Stimulated activated CD8-positive, alpha-beta memory T cell treated with anti-CD3 and anti-CD28 coated beads, Interleukin-15, amount 100 ng/mL, for 24 hours (primary cell): Measurements from ENCODE around the gene GTF3C1.
"Not testable (repeated sequence)": the region's sequence is repeated elsewhere in the genome, so short reads cannot be mapped to it uniquely, and the experiment has no call there.

Source experiments
- DNase-seq: peaks from one replicate; pipeline ENCODE4 v3.0.0-alpha.2; 2020; ENCODE audit warnings: low read depth

The GTF3C1 gene

GRCh38 chr16:27462846-27463682, 86.6 kb downstream of the GTF3C1 start:
- no peak for DNase-seq

GRCh38 chr16:27462200-27462845, 87.4 kb downstream of the GTF3C1 start:
- DNase-seq: no peak

DNA sequence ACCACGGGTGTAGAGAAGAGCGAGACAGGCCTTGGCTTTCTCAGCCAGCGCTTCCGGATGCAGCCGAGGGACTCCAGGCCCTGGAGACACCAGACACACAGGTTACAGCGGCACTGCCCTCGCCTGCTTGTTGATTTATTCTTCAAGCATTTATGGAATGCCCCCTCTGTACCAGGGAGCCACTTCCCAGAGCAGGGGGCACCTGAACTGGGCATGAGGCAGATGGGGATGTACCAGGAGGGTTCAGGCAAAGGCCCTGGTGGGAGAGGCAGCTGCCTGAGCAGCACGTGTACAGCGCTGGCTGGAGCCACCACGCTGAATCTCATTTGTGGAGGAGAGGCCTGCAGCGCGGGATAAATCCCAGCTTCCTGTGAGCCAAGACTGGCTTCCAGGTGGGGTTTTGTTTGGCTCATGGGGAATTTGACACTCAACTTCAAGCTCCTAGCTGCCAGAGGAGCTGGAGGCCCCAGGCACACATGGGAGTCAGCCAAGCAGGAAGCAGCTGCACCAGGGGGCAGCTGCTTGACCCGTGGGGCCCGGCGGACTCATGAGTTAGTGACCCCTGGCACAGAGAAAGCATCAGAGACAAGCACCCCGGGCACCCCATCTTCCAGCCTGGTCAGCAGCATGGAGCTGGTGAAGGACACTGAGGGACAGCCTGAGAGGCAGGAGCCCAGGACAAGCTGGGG, 88.1 kb downstream of the GTF3C1 start:
- no peak for DNase-seq

- no peak for DNase-seq
These were observed 88.8 kb downstream of the GTF3C1 start for GRCh38 chr16:27460663-27461482.

DNA sequence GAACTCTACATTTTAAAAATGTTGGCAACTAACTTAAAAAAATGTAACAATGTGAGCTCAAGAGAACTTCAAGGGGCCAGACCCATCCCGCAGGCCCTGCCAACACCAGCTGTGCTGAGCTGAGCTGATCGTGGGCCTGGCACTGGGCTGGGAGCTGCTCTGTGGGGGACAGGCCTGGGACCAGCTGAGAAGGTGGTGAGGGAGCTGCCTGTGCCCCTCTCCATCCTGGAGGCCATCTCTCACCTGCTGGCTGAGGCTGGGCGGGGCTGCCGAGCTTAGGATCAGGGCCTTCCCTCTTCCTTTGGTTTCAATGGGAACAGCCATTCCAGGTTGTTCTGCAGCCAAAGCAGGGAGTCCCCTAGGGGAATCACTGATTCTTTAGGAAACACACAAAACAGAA, 89.5 kb downstream of the GTF3C1 start:
- DNase-seq: no peak

DNA sequence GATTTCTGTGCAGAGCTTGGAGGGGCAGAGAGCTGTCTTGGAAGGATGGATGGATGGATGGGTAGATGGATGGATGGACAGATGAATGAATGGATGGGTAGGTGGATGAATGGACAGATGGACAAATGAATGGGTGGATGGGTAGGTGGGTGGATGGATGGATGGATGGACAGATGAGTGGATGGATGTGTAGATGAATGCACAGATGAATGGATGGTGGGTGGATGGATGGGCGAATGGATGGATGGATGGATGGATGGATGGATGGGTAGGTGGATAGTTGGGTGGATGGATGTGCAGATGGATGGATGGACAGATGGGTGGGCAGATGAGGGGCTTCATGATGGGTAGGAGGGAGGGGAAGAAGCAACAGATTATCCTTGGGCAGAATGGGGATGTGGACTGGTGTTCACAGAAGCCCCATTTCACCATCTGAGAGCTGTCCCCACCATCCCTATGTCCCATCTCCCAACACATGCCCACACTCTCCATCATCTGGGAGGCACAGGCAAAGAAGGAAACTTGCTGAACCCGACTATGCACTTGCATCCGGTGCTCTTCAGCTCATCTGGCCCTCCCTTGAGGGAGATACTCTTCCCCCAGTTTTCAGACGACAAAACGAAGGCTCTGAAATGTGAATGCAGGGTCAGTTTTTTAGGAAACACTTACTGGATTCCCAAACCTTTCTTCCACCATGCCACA, 90.6 kb downstream of the GTF3C1 start:
- DNase-seq: no peak

DNA sequence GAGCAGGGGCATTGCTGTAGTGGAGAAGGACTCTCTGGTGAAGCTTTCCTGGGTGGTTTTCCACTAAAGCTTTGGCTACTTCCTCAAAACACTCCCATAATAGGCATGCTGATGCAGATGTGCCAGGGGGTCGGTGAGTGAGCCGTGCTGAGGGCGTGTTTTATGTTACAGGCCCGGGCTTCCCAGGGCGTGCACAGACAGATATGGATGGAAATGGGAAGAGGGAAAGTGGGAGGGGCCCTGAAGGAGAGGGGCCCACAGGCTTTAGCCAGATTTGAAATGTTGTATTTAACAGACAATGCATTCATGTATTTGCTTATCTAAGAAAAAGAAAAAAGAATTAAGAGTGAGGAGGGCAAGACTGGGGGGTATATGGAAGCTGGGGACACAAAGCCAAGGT, 91.5 kb downstream of the GTF3C1 start:
- DNase-seq: no peak

DNA sequence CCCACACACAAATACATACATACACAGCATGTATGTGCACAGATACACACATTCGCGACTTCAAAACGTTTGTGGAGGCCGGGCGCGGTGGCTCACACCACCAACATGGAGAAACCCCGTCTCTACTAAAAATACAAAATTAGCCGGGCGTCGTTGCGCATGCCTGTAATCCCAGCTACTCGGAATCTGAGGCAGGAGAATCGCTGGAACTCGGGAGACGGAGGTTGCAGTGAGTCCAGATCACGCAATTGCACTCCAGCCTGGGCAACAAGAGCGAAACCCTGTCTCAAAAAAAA, 92.2 kb downstream of the GTF3C1 start:
- DNase-seq: not testable (repeated sequence)

- no peak for DNase-seq
These were observed 94.0 kb downstream of the GTF3C1 start for GRCh38 chr16:27455700-27456099.

GRCh38 chr16:27453494-27453825, 96.3 kb downstream of the GTF3C1 start:
- no peak for DNase-seq

GRCh38 chr16:27452569-27453493, 96.9 kb downstream of the GTF3C1 start:
- DNase-seq: no peak

GRCh38 chr16:27450196-27450549, 99.5 kb downstream of the GTF3C1 start:
- no peak for DNase-seq

DNA sequence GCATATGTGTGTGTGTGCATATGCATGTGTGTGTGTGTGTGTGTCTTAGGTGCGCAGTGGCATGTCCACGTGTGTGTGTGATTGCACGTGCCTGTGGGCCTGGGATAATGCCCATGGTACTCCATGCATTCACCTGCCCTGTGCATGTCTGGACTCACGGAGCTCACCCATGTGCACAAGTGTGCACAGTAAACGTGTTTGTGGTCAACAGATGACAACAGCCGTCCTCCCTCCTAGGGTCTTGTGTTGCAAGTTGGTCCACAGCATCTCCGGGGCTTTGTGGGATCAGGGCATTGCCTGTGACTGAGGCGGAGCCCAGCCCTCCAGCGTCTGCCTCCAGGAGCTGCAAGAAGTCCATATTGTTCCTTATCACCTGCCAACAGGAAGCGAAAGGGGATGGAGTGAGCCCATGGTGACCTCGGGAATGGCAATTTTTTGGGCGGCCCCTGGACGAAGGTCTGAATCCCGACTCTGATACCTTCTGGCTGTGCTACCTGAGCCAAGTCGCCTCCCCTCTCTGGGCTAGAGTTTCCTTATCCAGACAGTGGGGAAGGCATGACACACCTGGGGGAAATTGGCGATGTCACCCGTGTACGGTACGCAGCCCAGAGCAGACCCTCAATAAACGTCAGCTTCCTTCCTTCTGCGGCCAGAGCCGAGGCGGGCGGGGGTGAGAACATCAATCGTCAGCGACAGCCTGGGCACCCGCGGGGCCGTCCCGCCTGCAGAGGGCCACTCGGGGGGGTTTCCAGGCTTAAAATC, 100.1 kb downstream of the GTF3C1 start:
- DNase-seq: peak; percentile 52

- no peak for DNase-seq
These were observed 100.9 kb downstream of the GTF3C1 start for GRCh38 chr16:27448532-27449433.

DNA sequence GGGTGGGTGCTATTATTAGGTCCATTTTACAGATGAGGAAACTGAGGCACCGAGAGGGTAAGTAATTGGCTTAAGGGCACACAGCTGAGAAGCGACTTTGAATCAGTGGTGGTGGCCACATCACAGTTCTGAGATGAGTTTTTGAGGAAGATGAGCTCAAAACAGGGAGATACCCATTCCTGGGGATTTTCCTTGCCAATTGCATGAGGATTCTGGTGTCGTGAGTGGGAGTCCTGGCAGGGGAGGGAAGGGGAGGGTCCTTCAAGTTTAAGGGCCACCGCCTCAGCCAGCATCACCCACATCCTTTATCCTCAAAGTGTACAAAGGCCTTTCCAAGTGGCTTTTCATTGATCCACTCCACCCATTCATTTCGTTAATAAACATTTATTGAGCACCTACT, 102.4 kb downstream of the GTF3C1 start:
- no peak for DNase-seq

DNA sequence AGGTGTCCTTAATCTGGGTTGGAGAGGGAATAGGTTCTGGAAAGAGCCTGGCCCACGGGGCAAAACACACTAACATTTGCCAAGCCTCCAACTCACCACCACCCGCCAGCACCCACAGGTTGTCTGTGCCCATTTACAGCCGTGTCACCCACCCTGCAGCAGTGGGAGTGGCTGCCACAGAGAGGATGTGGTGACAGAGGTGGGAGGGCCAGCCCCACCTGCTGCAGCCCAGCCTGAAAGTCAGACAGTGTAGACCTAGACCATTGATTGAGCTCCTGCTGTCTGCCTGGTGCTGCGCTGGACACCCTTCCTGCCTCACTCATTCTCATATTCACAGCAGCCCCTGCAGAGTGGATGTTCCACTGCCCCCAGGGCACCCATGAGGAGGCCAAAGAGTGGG, 103.0 kb downstream of the GTF3C1 start:
- no peak for DNase-seq

DNA sequence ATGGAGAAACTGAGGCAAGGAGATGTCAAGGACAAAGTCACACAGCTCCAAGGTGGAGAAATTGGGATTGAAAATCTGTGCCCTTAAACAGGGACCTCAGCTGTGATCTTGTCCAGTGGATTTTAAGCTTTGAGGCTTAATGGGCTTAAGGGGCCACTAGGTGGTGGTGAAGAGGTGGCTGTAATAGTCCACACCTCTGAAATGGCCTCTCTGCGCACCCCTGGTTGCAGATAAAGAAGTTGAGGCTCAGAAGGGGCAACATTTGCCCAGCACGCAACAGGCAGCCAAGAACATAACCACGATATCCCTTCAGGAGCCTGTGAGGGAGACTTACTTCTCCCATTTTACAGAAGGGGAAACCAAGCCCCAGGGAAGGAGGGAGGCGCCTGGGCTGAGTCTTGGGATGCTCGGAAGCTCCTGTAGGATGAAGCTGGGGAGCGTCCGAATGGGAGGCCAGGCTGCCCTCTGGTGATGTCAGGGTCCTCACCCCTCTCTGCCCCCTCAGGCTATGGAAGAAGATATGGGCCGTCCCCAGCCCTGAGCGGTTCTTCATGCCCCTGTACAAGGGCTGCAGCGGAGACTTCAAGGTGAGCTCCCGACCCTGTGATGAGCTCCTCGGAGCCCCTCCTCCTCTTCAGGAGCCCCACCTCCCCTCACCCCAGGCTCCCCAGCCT, 104.1 kb downstream of the GTF3C1 start:
- DNase-seq: no peak

DNA sequence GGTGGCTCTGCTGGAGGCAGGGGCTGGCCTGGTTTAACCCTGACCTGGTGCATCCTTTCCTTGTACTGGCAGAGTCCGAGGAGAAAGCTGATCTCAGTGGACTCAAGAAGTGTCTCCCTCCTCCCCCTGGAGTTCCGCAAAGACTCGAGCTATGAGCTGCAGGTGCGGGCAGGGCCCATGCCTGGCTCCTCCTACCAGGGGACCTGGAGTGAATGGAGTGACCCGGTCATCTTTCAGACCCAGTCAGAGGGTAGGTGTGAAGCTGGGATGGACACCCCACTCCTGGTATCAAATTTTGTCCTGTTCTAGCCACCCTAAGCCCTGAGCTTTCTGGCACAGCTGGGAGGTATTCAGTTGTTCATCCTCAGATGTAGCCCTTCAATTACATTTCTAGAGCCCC, 105.2 kb downstream of the GTF3C1 start:
- DNase-seq: no peak

DNA sequence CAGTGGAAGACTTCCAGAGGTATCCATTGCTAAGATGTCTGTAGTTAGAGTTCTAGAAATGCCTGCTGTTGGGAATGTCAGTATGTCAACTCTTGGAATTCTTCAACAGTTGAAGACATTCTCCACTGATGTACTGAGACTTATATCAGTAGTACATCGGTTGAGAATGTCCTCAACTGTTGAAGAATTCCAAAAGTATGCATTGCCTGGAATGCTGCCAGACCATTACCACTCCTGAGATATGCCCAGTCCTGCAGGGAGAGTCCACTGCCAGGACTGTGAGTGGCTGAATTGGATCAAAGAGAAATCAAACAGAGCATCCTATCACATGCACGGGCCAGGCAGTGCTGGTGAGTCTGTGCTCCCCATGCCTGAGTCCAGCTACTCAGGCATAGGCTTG, 105.7 kb downstream of the GTF3C1 start:
- DNase-seq: no peak
